Endothelial cell of umbilical vein (primary cell): ENCODE measurements around the gene PDE6C.

Experiments used
- EZH2 ChIP-seq: IDR thresholded peaks from 2 replicates; pipeline ENCODE4 v1.6.1; 2012; ENCODE audit warnings: borderline replicate concordance, low read depth, mild to moderate bottlenecking, moderate library complexity, low read length, inconsistent platforms; ENCODE audit not compliant: severe bottlenecking
- JUN ChIP-seq: IDR thresholded peaks from 2 replicates; pipeline ENCODE4 v1.6.1; 2011; ENCODE audit warnings: borderline replicate concordance, low read depth; ENCODE audit not compliant: insufficient read length, insufficient read depth
- MAX ChIP-seq: IDR thresholded peaks from 2 replicates; pipeline ENCODE4 v1.6.1; 2011; ENCODE audit not compliant: insufficient read depth, insufficient read length
- MYC ChIP-seq: IDR thresholded peaks from one replicate; pipeline ENCODE4 v1.6.1; 2011; ENCODE audit warnings: mild to moderate bottlenecking, low read depth, low read length
- POLR2A ChIP-seq: IDR thresholded peaks from 2 replicates; pipeline ENCODE4 v1.6.1; 2012; ENCODE audit warnings: low read depth, mild to moderate bottlenecking, control low read depth, low read length
- POLR2AphosphoS5 ChIP-seq: IDR thresholded peaks from 2 replicates; pipeline ENCODE4 v1.6.1; 2012; ENCODE audit warnings: low read depth, mild to moderate bottlenecking, control low read depth, low read length, moderate library complexity; ENCODE audit not compliant: insufficient read depth
- TF ChIP-seq, protein P1 (sequence below), 2 donors: IDR thresholded peaks; 1 replicate in 1 of 2; 2 replicates in 1 of 2; pipeline ENCODE4 v1.5.1; 2011; ENCODE audit warnings: low read length in 2 of 2, mild to moderate bottlenecking in 2 of 2, moderate library complexity in 2 of 2, control low read depth in 1 of 2, inconsistent platforms in 1 of 2, low read depth in 1 of 2; ENCODE audit not compliant: insufficient read depth in 1 of 2; ENCODE audit errors: extremely low read depth in 1 of 2

GRCh38 chr10:93701866-93702209 lies 89.5 kb downstream of the PDE6C start:
- TF ChIP-seq EZH2 (no peak), POLR2AphosphoS5 (no peak), POLR2A (no peak), MAX (no peak), MYC (no peak), JUN (no peak)
- TF ChIP-seq, protein P1, sequence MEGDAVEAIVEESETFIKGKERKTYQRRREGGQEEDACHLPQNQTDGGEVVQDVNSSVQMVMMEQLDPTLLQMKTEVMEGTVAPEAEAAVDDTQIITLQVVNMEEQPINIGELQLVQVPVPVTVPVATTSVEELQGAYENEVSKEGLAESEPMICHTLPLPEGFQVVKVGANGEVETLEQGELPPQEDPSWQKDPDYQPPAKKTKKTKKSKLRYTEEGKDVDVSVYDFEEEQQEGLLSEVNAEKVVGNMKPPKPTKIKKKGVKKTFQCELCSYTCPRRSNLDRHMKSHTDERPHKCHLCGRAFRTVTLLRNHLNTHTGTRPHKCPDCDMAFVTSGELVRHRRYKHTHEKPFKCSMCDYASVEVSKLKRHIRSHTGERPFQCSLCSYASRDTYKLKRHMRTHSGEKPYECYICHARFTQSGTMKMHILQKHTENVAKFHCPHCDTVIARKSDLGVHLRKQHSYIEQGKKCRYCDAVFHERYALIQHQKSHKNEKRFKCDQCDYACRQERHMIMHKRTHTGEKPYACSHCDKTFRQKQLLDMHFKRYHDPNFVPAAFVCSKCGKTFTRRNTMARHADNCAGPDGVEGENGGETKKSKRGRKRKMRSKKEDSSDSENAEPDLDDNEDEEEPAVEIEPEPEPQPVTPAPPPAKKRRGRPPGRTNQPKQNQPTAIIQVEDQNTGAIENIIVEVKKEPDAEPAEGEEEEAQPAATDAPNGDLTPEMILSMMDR (IDR thresholded peaks at IDR 0.05; ENCODE audit: extremely low read depth in 1 of 2, insufficient read depth in 1 of 2, low read depth in 1 of 2, low read length in 2 of 2), result no peak
